GM12892 (cell line): ENCODE data around the gene AGK.

Source experiments
- POLR2A ChIP-seq: IDR thresholded peaks from 2 replicates; pipeline ENCODE4 v1.6.1; 2011; ENCODE audit warnings: low read depth, low read length, control low read depth
- POLR2AphosphoS5 ChIP-seq: IDR thresholded peaks from 2 replicates; pipeline ENCODE4 v1.6.1; 2011; ENCODE audit warnings: low read depth, low read length, control low read depth

- TF ChIP-seq POLR2AphosphoS5 (no peak), POLR2A (no peak)
These were observed 670 bp upstream of the AGK start for GRCh38 chr7:141550386-141551093.
